Measurements from ENCODE around the gene IL10RA. TPM values are rescaled to one million over a fixed set of nuclear protein-coding genes. Genes with fewer than 3 reads are reported as not detected.
"Not testable (repeated sequence)": the region's sequence is repeated elsewhere in the genome, so short reads cannot be mapped to it uniquely, and the experiment has no call there.

IL10RA gene
- total and polyA plus RNA-seq, 4 donors = 1.7 to 59.2 (median 14.6) TPM

DNA sequence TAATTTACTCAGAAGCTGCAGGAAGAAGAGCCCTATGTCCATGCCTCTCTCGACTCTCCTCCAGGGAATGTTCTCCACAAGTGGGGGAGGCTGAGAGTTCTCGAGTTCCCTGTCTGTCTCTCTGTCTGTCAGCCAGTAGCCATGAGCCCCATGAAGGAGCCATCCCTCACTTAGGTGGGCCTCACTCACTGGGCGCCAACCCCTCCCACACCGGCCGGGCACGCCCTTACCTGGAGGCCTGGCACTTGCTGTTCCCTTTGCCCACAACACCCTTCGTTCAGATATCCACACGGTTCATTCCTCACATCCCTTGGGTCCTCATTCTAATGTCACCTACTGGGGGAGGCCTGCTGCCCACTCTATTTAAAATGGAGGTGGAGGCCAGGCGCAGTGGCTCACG is 14.2 kb upstream of the IL10RA start:
- Histone ChIP-seq H3K27me3 (ENCODE audit: control insufficient read depth in 1 of 2, insufficient read depth in 2 of 2, low read length in 1 of 2) (peaks cover 0 to 7% of the 10 kb centered on the region in 2 donors), H3K27ac (ENCODE audit: low read depth in 1 of 2, low read length in 2 of 2) (no peak overlapping the region), H3K9me3 (ENCODE audit: control insufficient read depth, low read length) (no peaks in the 10 kb centered on the region), H3K4me1 (ENCODE audit: control insufficient read depth in 1 of 2, insufficient read depth in 2 of 2, low read length in 2 of 2) (no peaks in the 10 kb centered on the region), H3K36me3 (ENCODE audit: control insufficient read depth in 1 of 2, insufficient read depth in 2 of 2, low read length in 1 of 2) (no peaks in the 10 kb centered on the region), H3K4me3 (ENCODE audit: low read length in 2 of 2) (no peak overlapping the region)
- ATAC-seq (ENCODE audit: low FRiP score) (no peak), DNase-seq (no peak)
- 79 to 85% methylated on average over 10 of the region's 10 CpGs for WGBS, 2 donors
- intact Hi-C loops (cut with DNase I) = no loop called here

DNA sequence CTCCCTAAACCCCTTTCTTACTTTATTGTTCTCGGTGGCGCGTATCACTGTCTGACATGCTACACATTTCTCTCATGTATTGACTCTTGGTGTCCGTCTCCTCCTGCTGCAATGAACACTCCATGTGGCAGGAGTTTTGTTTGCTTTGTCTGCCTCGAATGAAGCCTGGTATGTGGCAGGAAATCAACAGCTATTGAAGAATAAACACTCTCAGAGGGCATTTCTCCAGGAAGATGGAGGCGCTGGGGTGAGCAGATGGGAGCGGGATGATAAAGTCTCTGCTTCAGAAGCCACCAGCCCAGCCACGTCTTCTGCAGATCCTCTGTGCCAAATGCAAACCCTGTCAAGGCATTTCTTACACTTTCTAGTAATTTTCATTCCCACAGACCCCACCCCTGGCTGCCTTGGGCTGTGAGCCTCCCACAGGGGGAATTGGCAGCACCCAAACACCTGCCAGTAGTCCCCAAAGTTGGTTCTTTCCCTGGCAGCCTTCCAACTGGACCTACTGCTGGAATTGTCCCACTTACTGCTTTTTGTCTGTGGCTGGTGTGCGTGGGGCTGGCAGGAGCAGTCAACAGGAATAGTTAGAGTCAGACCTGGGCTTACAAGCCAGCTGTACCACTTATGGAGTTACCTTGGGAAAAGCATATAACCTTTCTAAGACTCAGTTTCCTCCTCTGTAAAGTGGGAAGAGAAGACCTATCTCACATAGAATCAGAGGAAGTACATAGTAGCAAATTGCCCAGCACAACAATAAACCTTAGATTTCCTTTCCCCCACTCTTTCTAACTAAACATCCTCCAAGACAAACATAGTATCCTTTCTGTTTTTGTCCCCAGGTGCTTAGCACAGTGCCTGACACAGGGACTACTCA is 13.3 kb upstream of the IL10RA start:
- H3K9me3 ChIP-seq (ENCODE audit: control insufficient read depth, low read length) = no peaks in the 10 kb centered on the region
- H3K27me3 ChIP-seq (ENCODE audit: control insufficient read depth in 1 of 2, insufficient read depth in 2 of 2, low read length in 1 of 2) = peaks cover 0 to 7% of the 10 kb centered on the region in 2 donors
- no peak overlapping the region for H3K27ac ChIP-seq (ENCODE audit: low read depth in 1 of 2, low read length in 2 of 2)
- WGBS, 2 donors = 10 to 23% methylated on average over 9 of the region's 9 CpGs
- H3K4me1 ChIP-seq (ENCODE audit: control insufficient read depth in 1 of 2, insufficient read depth in 2 of 2, low read length in 2 of 2) = no peaks in the 10 kb centered on the region
- DNase-seq (no peak), ATAC-seq (ENCODE audit: low FRiP score) (no peak)
- H3K36me3 ChIP-seq (ENCODE audit: control insufficient read depth in 1 of 2, insufficient read depth in 2 of 2, low read length in 1 of 2) = no peaks in the 10 kb centered on the region
- intact Hi-C loops (cut with DNase I) = no loop called here
- no peak overlapping the region for H3K4me3 ChIP-seq (ENCODE audit: low read length in 2 of 2)

DNA sequence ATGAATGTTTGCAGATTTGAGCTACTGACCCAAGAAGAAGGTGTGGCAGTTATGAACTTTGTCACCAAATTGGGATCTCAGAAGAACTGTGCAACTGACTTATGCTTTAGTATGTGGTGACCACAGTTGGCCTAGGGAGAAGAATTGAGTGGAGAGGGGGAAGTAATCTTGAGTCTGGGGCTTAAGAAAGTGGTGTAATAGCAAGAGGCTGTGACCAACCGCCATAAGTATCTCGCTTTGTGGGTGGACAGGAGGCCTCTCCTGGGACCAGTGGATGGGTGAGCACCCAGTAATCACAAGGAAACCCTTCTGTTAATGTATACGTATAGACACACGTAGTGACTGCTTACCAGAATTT is 12.7 kb upstream of the IL10RA start:
- Histone ChIP-seq H3K4me1 (ENCODE audit: control insufficient read depth in 1 of 2, insufficient read depth in 2 of 2, low read length in 2 of 2) (no peaks in the 10 kb centered on the region), H3K27me3 (ENCODE audit: control insufficient read depth in 1 of 2, insufficient read depth in 2 of 2, low read length in 1 of 2) (peaks cover 0 to 5% of the 10 kb centered on the region in 2 donors), H3K9me3 (ENCODE audit: control insufficient read depth, low read length) (no peaks in the 10 kb centered on the region), H3K36me3 (ENCODE audit: control insufficient read depth in 1 of 2, insufficient read depth in 2 of 2, low read length in 1 of 2) (no peaks in the 10 kb centered on the region), H3K27ac (ENCODE audit: low read depth in 1 of 2, low read length in 2 of 2) (no peak overlapping the region), H3K4me3 (ENCODE audit: low read length in 2 of 2) (no peak overlapping the region)
- intact Hi-C loops (cut with DNase I) = no loop called here
- WGBS, 2 donors = 89 to 96% methylated on average over 4 of the region's 4 CpGs
- no peak for DNase-seq
- ATAC-seq (ENCODE audit: low FRiP score) = no peak

DNA sequence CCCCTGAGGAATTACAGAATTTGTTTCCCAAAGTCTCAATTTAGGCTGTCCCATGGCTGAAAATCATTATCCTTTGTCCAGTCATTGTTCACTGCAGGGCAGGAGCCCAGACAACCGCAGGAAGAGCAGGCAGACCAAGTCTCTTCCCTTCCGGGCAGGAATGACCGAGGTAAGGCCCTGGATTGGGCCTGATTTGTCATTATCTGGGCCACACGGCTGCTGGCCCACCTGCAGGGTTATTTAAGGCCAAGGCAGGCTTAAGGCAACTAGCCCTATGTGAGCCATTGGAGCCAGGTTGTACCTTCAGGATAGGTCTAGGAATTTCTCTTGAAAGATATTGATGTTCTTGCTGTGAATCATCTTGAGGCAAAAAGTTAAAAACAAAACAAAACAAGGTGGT is 9.7 kb upstream of the IL10RA start:
- 93 to 95% methylated on average over 4 of the region's 4 CpGs for WGBS, 2 donors
- no peak for DNase-seq
- Histone ChIP-seq H3K27me3 (ENCODE audit: control insufficient read depth in 1 of 2, insufficient read depth in 2 of 2, low read length in 1 of 2) (peaks cover 0 to 4% of the 10 kb centered on the region in 2 donors), H3K4me3 (ENCODE audit: low read length in 2 of 2) (no peak overlapping the region), H3K36me3 (ENCODE audit: control insufficient read depth in 1 of 2, insufficient read depth in 2 of 2, low read length in 1 of 2) (no peaks in the 10 kb centered on the region), H3K4me1 (ENCODE audit: control insufficient read depth in 1 of 2, insufficient read depth in 2 of 2, low read length in 2 of 2) (no peaks in the 10 kb centered on the region), H3K27ac (ENCODE audit: low read depth in 1 of 2, low read length in 2 of 2) (no peak overlapping the region), H3K9me3 (ENCODE audit: control insufficient read depth, low read length) (no peaks in the 10 kb centered on the region)
- ATAC-seq (ENCODE audit: low FRiP score) = no peak
- intact Hi-C loops (cut with DNase I) = no loop called here

DNA sequence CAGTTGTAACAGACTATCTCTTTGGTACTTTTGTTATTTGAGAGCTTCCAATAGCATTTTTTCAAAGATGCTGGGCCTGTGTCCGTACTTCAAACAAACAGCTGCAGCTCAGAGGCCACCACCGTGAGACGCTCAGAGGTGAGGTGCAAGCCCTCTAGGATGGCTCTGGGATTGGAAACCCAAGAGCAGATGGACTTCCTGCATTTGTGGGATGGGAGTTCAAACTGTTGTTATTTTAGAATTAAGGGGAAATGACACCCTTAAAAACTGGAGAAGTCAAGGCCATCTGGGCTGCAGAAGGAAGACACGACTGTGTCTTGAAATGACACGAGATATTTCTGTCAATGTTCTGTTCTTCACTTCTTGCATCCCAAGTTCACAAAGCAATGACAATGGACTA is 9.2 kb upstream of the IL10RA start:
- ATAC-seq (ENCODE audit: low FRiP score) (no peak), DNase-seq (no peak)
- Histone ChIP-seq H3K36me3 (ENCODE audit: control insufficient read depth in 1 of 2, insufficient read depth in 2 of 2, low read length in 1 of 2) (no peaks in the 10 kb centered on the region), H3K9me3 (ENCODE audit: control insufficient read depth, low read length) (no peaks in the 10 kb centered on the region), H3K27me3 (ENCODE audit: control insufficient read depth in 1 of 2, insufficient read depth in 2 of 2, low read length in 1 of 2) (peaks cover 0 to 3% of the 10 kb centered on the region in 2 donors), H3K4me1 (ENCODE audit: control insufficient read depth in 1 of 2, insufficient read depth in 2 of 2, low read length in 2 of 2) (no peaks in the 10 kb centered on the region), H3K27ac (ENCODE audit: low read depth in 1 of 2, low read length in 2 of 2) (no peak overlapping the region), H3K4me3 (ENCODE audit: low read length in 2 of 2) (no peak overlapping the region)
- intact Hi-C loops (cut with DNase I) = no loop called here
- WGBS, 2 donors = 87 to 90% methylated on average over 5 of the region's 5 CpGs

DNA sequence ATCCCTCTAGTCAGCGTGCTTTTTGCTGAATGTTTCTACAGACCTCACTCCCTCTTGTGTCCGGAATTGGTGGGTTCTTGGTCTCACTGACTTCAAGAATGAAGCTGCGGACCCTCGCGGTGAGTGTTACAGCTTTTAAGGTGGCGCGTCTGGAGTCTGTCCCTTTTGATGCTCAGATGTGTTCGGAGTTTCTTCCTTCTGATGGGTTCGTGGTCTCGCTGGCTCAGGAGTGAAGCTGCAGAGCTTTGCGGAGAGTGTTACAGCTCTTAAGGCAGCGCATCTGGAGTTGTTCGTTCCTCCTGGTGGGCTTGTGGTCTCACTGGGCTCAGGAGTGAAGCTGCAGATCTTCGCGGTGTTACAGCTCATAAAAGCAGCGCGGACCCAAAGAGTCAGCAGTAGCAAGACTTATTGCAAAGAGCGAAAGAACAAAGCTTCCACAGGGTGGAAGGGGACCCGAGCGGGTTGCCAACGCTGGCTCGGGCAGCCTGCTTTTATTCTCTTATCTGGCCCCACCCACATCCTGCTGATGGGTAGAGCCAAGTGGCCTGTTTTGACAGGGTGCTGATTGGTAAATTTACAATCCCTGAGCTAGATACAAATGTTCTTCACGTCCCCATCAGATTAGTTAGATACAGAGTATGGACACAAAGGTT is 8.5 kb upstream of the IL10RA start:
- DNase-seq; H3K27me3 ChIP-seq (ENCODE audit: control insufficient read depth in 1 of 2, insufficient read depth in 2 of 2, low read length in 1 of 2); H3K9me3 ChIP-seq (ENCODE audit: control insufficient read depth, low read length); H3K4me1 ChIP-seq (ENCODE audit: control insufficient read depth in 1 of 2, insufficient read depth in 2 of 2, low read length in 2 of 2); H3K36me3 ChIP-seq (ENCODE audit: control insufficient read depth in 1 of 2, insufficient read depth in 2 of 2, low read length in 1 of 2); H3K4me3 ChIP-seq (ENCODE audit: low read length in 2 of 2); H3K27ac ChIP-seq (ENCODE audit: low read depth in 1 of 2, low read length in 2 of 2); intact Hi-C loops (cut with DNase I); ATAC-seq (ENCODE audit: low FRiP score): not testable (repeated sequence)
- 76 to 78% methylated on average over 23 of the region's 23 CpGs for WGBS, 2 donors

DNA sequence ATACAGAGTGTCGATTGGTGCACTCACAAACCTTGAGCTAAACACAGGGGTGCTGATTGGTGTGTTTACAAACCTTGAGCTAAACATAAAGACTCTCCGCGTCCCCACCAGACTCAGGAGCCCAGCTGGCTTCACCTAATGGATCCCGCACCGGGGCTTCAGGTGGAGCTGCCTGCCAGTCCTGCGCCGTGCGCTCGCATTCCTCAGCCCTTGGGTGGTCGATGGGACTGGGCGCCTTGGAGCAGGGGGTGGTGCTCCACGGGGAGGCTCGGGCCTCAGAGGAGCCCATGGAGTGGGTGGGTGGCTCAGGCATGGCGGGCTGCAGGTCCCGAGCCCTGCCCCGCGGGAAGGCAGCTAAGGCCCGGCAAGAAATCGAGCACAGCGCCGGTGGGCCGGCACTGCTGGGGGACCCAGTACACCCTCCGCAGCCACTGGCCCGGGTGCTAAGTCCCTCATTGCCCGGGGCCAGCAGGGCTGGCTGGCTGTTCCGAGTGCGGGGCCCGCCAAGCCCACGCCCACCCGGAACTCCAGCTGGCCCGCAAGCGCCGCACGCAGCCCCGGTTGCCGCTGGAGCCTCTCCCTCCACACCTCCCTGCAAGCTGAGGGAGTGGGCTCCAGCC is 7.8 kb upstream of the IL10RA start:
- H3K9me3 ChIP-seq (ENCODE audit: control insufficient read depth, low read length); ATAC-seq (ENCODE audit: low FRiP score); DNase-seq; H3K4me1 ChIP-seq (ENCODE audit: control insufficient read depth in 1 of 2, insufficient read depth in 2 of 2, low read length in 2 of 2); H3K4me3 ChIP-seq (ENCODE audit: low read length in 2 of 2); H3K36me3 ChIP-seq (ENCODE audit: control insufficient read depth in 1 of 2, insufficient read depth in 2 of 2, low read length in 1 of 2); H3K27ac ChIP-seq (ENCODE audit: low read depth in 1 of 2, low read length in 2 of 2); intact Hi-C loops (cut with DNase I); H3K27me3 ChIP-seq (ENCODE audit: control insufficient read depth in 1 of 2, insufficient read depth in 2 of 2, low read length in 1 of 2): not testable (repeated sequence)
- WGBS, 2 donors = 89 to 91% methylated on average over 21 to 36 of the region's 36 CpGs

DNA sequence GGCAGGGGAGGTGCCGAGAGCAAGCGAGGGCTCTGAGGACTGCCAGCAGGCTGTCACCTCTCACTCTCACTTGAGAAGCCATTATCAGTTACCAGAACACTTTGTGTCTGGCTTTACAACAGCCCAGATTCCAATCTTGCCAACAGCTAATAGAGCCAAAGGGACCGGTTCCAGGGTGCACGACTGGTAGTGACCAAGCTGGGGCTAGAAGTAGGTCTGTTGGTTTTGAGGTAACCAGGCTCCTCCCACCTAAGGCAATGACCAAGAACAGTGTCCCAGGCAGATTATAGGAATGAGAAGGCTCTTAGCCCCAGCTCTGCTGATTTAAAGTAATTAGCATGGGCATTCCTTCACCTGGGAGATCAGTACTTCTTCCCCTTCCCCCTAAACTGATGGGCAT is 7.2 kb upstream of the IL10RA start:
- Histone ChIP-seq H3K4me1 (ENCODE audit: control insufficient read depth in 1 of 2, insufficient read depth in 2 of 2, low read length in 2 of 2) (no peaks in the 10 kb centered on the region), H3K27ac (ENCODE audit: low read depth in 1 of 2, low read length in 2 of 2) (no peak overlapping the region), H3K27me3 (ENCODE audit: control insufficient read depth in 1 of 2, insufficient read depth in 2 of 2, low read length in 1 of 2) (peaks cover 0 to 2% of the 10 kb centered on the region in 2 donors), H3K36me3 (ENCODE audit: control insufficient read depth in 1 of 2, insufficient read depth in 2 of 2, low read length in 1 of 2) (no peaks in the 10 kb centered on the region), H3K4me3 (ENCODE audit: low read length in 2 of 2) (no peak overlapping the region), H3K9me3 (ENCODE audit: control insufficient read depth, low read length) (no peaks in the 10 kb centered on the region)
- DNase-seq (no peak), ATAC-seq (ENCODE audit: low FRiP score) (no peak)
- intact Hi-C loops (cut with DNase I) = no loop called here
- WGBS, 2 donors = 19 to 25% methylated on average over 4 of the region's 4 CpGs

Measured in aorta (tissue), 5 donors.